HG03575 (cell line): ENCODE data around the gene ABCG8.
"Not testable (repeated sequence)": the region's sequence is repeated elsewhere in the genome, so short reads cannot be mapped to it uniquely, and the experiment has no call there.

Experiments
- ATAC-seq: cut with Tn5 transposase; IDR thresholded peaks from one replicate; pipeline ENCODE4 v1.9.1; 2021; ENCODE audit not compliant: unreplicated experiment, insufficient number of reproducible peaks, low FRiP score; ENCODE audit errors: extremely low read depth

ABCG8 gene

GRCh38 chr2:43898134-43898837 lies 59.5 kb downstream of the ABCG8 start:
- ATAC-seq: no peak

GRCh38 chr2:43898838-43899346 lies 60.1 kb downstream of the ABCG8 start:
- no peak for ATAC-seq

GRCh38 chr2:43899589-43899988 lies 60.8 kb downstream of the ABCG8 start:
- no peak for ATAC-seq

- ATAC-seq: no peak
These were observed 66.6 kb downstream of the ABCG8 start for GRCh38 chr2:43905371-43905803.

GRCh38 chr2:43905871-43906270 lies 67.1 kb downstream of the ABCG8 start:
- no peak for ATAC-seq

- ATAC-seq: no peak
These were observed 67.8 kb downstream of the ABCG8 start for GRCh38 chr2:43906448-43907109.

GRCh38 chr2:43911136-43911790 lies 72.5 kb downstream of the ABCG8 start:
- not testable (repeated sequence) for ATAC-seq

- ATAC-seq: no peak
These were observed 85.7 kb downstream of the ABCG8 start for GRCh38 chr2:43924463-43924862.

GRCh38 chr2:43925431-43925830 lies 86.7 kb downstream of the ABCG8 start:
- no peak for ATAC-seq

- ATAC-seq: no peak
These were observed 88.7 kb downstream of the ABCG8 start for GRCh38 chr2:43927442-43927841.

- ATAC-seq: no peak
These were observed 92.5 kb downstream of the ABCG8 start for GRCh38 chr2:43931293-43931692.
